Measurements from ENCODE around the gene OSMR. TPM values are rescaled to one million over a fixed set of nuclear protein-coding genes. Genes with fewer than 3 reads are reported as not detected.

Gene OSMR
- total RNA-seq, 3 donors from 2014 or later (not counting 1 experiment from before 2014, with no cell fraction given) = not detected

DNA sequence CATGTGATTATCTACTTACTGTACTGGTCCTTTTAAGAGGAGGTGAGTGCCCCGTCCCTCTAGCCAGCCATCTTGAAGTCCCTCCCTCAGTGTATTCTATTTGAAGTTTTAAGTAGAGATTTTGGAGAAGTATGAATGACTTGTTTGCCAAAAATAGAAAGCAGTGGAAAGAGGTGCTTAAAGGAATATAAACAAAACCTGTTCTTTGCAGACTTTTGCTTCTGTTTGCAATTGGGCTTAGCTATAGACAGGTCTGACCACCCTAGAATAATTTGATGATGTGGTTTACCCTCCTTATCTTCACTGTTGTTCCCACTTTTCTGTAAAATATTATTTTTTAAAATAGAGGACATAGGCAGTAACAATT, 21.2 kb downstream of the OSMR start:
- no peaks in the 10 kb centered on the region for H3K36me3 ChIP-seq (ENCODE audit: control insufficient read depth, insufficient read depth, low read length)
- ATAC-seq (no peak), DNase-seq (no peak)
- WGBS (ENCODE audit: insufficient coverage) = 83% methylated on average over 1 of the region's 1 CpG
- Mint-ChIP-seq H3K36me3 (no peaks in the 10 kb centered on the region), H3K4me3 (no peak overlapping the region), H3K27ac (no peak overlapping the region), H3K27me3 (ENCODE audit: low read depth in 2 of 2) (peaks cover 8 to 21% of the 10 kb centered on the region in 2 donors), H3K4me1 (no peaks in the 10 kb centered on the region), H3K9me3 (peaks cover 10 to 11% of the 10 kb centered on the region in 2 donors)
- H3K9me3 ChIP-seq (ENCODE audit: control insufficient read depth, insufficient read depth, low read length) = no peaks in the 10 kb centered on the region
- H3K27me3 ChIP-seq (ENCODE audit: control insufficient read depth, insufficient read depth, low read length) = peaks cover 3% of the 10 kb centered on the region
- no peaks in the 10 kb centered on the region for H3K4me1 ChIP-seq (ENCODE audit: control insufficient read depth, insufficient read depth, low read length)
- TF ChIP-seq, protein P1, sequence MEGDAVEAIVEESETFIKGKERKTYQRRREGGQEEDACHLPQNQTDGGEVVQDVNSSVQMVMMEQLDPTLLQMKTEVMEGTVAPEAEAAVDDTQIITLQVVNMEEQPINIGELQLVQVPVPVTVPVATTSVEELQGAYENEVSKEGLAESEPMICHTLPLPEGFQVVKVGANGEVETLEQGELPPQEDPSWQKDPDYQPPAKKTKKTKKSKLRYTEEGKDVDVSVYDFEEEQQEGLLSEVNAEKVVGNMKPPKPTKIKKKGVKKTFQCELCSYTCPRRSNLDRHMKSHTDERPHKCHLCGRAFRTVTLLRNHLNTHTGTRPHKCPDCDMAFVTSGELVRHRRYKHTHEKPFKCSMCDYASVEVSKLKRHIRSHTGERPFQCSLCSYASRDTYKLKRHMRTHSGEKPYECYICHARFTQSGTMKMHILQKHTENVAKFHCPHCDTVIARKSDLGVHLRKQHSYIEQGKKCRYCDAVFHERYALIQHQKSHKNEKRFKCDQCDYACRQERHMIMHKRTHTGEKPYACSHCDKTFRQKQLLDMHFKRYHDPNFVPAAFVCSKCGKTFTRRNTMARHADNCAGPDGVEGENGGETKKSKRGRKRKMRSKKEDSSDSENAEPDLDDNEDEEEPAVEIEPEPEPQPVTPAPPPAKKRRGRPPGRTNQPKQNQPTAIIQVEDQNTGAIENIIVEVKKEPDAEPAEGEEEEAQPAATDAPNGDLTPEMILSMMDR (IDR thresholded peaks at IDR 0.05) = no peak
- intact Hi-C loops (cut with micrococcal nuclease) = no loop called here
- H3K4me3 ChIP-seq (ENCODE audit: low read length) = no peak overlapping the region
- no peak overlapping the region for H3K27ac ChIP-seq (ENCODE audit: low read length)

DNA sequence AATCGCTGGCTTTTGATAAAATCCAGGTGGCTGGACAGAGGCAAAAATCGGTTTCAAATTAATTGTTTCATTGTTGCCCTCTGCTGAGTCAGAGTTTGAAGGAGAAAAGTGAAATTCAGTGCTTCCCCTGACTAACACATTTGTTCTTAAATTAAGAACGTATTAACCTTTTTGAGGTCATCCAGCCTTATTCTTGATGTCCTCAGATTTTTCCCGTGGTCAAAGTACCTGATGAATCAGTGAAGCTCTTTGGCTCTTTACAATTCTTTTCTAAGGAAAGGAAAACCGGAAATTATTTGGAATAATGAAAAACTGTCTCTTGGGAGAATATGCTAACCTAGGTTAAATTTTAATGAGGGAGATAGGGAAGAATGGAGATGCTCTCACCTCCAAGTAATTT, 21.6 kb downstream of the OSMR start:
- Histone ChIP-seq H3K27ac (ENCODE audit: low read length) (no peak overlapping the region), H3K36me3 (ENCODE audit: control insufficient read depth, insufficient read depth, low read length) (no peaks in the 10 kb centered on the region), H3K9me3 (ENCODE audit: control insufficient read depth, insufficient read depth, low read length) (no peaks in the 10 kb centered on the region), H3K27me3 (ENCODE audit: control insufficient read depth, insufficient read depth, low read length) (peaks cover 3% of the 10 kb centered on the region), H3K4me3 (ENCODE audit: low read length) (no peak overlapping the region), H3K4me1 (ENCODE audit: control insufficient read depth, insufficient read depth, low read length) (no peaks in the 10 kb centered on the region)
- TF ChIP-seq, protein P1 (IDR thresholded peaks at IDR 0.05) = no peak
- 73% methylated on average over 4 of the region's 5 CpGs for WGBS (ENCODE audit: insufficient coverage)
- H3K27ac Mint-ChIP-seq = no peak overlapping the region
- intact Hi-C loops (cut with micrococcal nuclease) = no loop called here
- no peaks in the 10 kb centered on the region for H3K4me1 Mint-ChIP-seq
- no peak overlapping the region for H3K4me3 Mint-ChIP-seq
- H3K27me3 Mint-ChIP-seq (ENCODE audit: low read depth in 2 of 2) = peaks cover 8 to 21% of the 10 kb centered on the region in 2 donors
- H3K9me3 Mint-ChIP-seq = peaks cover 10 to 11% of the 10 kb centered on the region in 2 donors
- ATAC-seq = no peak
- no peak for DNase-seq
- no peaks in the 10 kb centered on the region for H3K36me3 Mint-ChIP-seq

DNA sequence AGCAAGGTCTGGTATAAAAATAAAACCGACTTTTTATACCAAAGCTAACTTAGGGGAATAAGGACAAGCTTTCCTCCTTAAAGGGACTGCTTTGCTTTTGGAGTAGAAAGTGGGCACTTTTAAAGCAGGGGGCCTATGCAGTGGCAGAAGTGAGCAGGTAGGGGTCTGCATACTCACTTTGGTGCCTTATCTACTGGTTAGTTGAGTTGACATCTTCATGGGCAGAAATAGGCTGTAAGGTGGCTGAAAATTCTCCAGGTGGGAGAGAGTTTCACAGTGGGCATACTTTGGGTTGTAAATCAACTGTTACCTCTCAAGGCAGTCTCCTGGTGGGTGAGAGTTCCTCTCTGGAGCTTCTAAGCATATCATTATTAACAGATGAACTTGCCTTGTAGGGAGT, 24.8 kb downstream of the OSMR start:
- no peaks in the 10 kb centered on the region for H3K9me3 ChIP-seq (ENCODE audit: control insufficient read depth, insufficient read depth, low read length)
- H3K27me3 ChIP-seq (ENCODE audit: control insufficient read depth, insufficient read depth, low read length) = peaks cover 3% of the 10 kb centered on the region
- TF ChIP-seq, protein P1 (IDR thresholded peaks at IDR 0.05) = no peak
- Mint-ChIP-seq H3K4me1 (no peaks in the 10 kb centered on the region), H3K9me3 (no peaks in the 10 kb centered on the region), H3K27me3 (ENCODE audit: low read depth in 2 of 2) (peaks cover 24 to 42% of the 10 kb centered on the region in 2 donors), H3K4me3 (no peak overlapping the region), H3K27ac (no peak overlapping the region), H3K36me3 (no peaks in the 10 kb centered on the region)
- no peak for DNase-seq
- 88% methylated on average over 1 of the region's 1 CpG for WGBS (ENCODE audit: insufficient coverage)
- no peak for ATAC-seq
- H3K27ac ChIP-seq (ENCODE audit: low read length) = no peak overlapping the region
- H3K4me3 ChIP-seq (ENCODE audit: low read length) = no peak overlapping the region
- H3K36me3 ChIP-seq (ENCODE audit: control insufficient read depth, insufficient read depth, low read length) = no peaks in the 10 kb centered on the region
- intact Hi-C loops (cut with micrococcal nuclease) = no loop called here
- H3K4me1 ChIP-seq (ENCODE audit: control insufficient read depth, insufficient read depth, low read length) = no peaks in the 10 kb centered on the region

DNA sequence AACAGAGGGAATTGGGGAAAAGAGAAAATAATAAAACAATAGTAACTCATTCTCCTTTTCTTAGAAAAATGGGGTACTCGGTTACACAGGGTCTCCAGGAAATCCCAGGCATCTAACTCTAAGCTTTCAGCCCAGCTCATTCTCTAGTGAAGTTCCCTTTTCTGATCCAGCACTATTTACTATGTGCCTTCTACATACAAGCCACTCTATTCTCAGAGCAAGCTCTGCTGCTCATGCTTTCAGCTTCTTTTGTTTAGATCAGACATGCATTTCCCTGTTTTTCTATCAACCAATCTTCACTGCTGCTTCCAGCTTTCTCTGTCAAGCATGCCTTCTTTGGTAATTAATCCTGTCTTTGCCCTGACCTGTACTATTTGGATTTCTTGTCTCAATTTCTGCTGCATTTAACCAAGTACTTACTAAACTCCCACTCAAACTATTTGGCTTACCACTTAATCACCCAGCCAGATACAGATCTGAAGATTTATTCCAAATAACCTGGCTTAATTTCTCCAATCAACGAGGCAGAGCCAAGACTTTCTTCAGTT, 25.3 kb downstream of the OSMR start:
- Histone ChIP-seq H3K9me3 (ENCODE audit: control insufficient read depth, insufficient read depth, low read length) (no peaks in the 10 kb centered on the region), H3K36me3 (ENCODE audit: control insufficient read depth, insufficient read depth, low read length) (no peaks in the 10 kb centered on the region), H3K4me1 (ENCODE audit: control insufficient read depth, insufficient read depth, low read length) (no peaks in the 10 kb centered on the region), H3K27me3 (ENCODE audit: control insufficient read depth, insufficient read depth, low read length) (peaks cover 3% of the 10 kb centered on the region), H3K4me3 (ENCODE audit: low read length) (no peak overlapping the region), H3K27ac (ENCODE audit: low read length) (no peak overlapping the region)
- H3K27me3 Mint-ChIP-seq (ENCODE audit: low read depth in 2 of 2) = peaks cover 24 to 48% of the 10 kb centered on the region in 2 donors
- 14% methylated on average over 2 of the region's 2 CpGs for WGBS (ENCODE audit: insufficient coverage)
- intact Hi-C loops (cut with micrococcal nuclease) = no loop called here
- ATAC-seq = no peak
- H3K4me3 Mint-ChIP-seq = no peak overlapping the region
- H3K9me3 Mint-ChIP-seq = no peaks in the 10 kb centered on the region
- no peaks in the 10 kb centered on the region for H3K4me1 Mint-ChIP-seq
- H3K36me3 Mint-ChIP-seq = no peaks in the 10 kb centered on the region
- DNase-seq = no peak
- TF ChIP-seq, protein P1 (IDR thresholded peaks at IDR 0.05) = no peak
- no peak overlapping the region for H3K27ac Mint-ChIP-seq

Data from natural killer cell (primary cell).